Erythroblast (primary cell): ENCODE results near the gene MEGF11.

ENCODE experiments used
- GATA1 ChIP-seq: IDR thresholded peaks from 2 replicates; pipeline ENCODE4 v1.6.1; 2011; ENCODE audit warnings: low read depth, mild to moderate bottlenecking, control low read depth, low read length, moderate library complexity
- POLR2A ChIP-seq: IDR thresholded peaks from 2 replicates; pipeline ENCODE4 v1.6.1; 2011; ENCODE audit warnings: mild to moderate bottlenecking, low read length

DNA sequence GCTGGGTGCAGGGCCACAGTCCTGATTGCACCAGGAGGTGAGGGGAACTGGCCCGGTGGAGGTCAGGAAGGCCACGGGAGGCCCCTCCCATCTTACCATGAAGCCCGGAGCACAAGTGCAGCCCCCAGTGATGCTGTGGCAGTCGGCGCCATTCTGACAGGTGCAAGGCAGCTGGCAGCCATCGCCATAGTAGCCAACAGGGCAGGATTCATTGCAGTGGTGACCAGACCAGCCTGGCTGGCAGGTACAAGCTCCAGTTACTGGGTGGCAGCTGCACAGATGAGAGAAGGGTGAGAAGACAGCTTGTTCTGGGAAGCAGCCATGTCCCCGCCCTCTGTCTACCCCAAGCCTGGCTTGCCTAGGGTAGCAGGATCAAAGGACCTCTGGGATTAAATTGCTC is 296.1 kb downstream of the MEGF11 start:
- TF ChIP-seq POLR2A (no peak), GATA1 (no peak)
